Natural killer cell (primary cell): ENCODE data around the gene SUSD2. TPM values are rescaled to one million over a fixed set of nuclear protein-coding genes. Genes with fewer than 3 reads are reported as not detected.

Source experiments
- ATAC-seq, 3 donors: fragments of 150-1000 bp in 2 of 3; fragments of 200-7000 bp in 1 of 3; cut with Tn5 transposase; 1 replicate in 1 of 3; 2 replicates in 2 of 3; pipeline ENCODE4 v1.10.0; 2021; ENCODE audit warnings: mild to moderate bottlenecking in 2 of 3, moderate library complexity in 2 of 3
- DNase-seq, 2 donors: peaks; one replicate each; pipeline versions ENCODE4 v3.0.0 to v3.0.0-alpha.2; 2013 to 2021; ENCODE audit warnings: mixed read lengths in 1 of 2
- H3K27ac ChIP-seq: one replicate; pipeline ENCODE4 v1.5.1; 2013; ENCODE audit warnings: mild to moderate bottlenecking, low read length
- H3K27me3 ChIP-seq: one replicate; pipeline ENCODE4 v1.6.1; 2013; ENCODE audit warnings: low read length; ENCODE audit not compliant: control insufficient read depth, insufficient read depth
- H3K36me3 ChIP-seq: one replicate; pipeline ENCODE4 v1.6.1; 2013; ENCODE audit warnings: low read length; ENCODE audit not compliant: control insufficient read depth, insufficient read depth
- H3K4me1 ChIP-seq: one replicate; pipeline ENCODE4 v1.6.1; 2013; ENCODE audit warnings: low read length; ENCODE audit not compliant: control insufficient read depth, insufficient read depth
- H3K4me3 ChIP-seq: one replicate; pipeline ENCODE4 v1.5.1; 2013; ENCODE audit warnings: low read length
- H3K9me3 ChIP-seq: one replicate; pipeline ENCODE4 v1.6.1; 2013; ENCODE audit warnings: low read length; ENCODE audit not compliant: control insufficient read depth, insufficient read depth
- H3K27ac Mint-ChIP-seq, 2 donors: one replicate each; pipeline ENCODE4 v1.8.0; 2022; ENCODE audit warnings: mild to moderate bottlenecking in 2 of 2, mixed read lengths in 2 of 2, moderate library complexity in 1 of 2
- H3K27me3 Mint-ChIP-seq, 2 donors: one replicate each; pipeline ENCODE4 v1.8.0; 2022; ENCODE audit warnings: low read depth in 2 of 2, mixed read lengths in 2 of 2
- H3K36me3 Mint-ChIP-seq: one replicate; pipeline ENCODE4 v1.8.0; 2022; ENCODE audit warnings: mixed read lengths
- H3K4me1 Mint-ChIP-seq, 2 donors: one replicate each; pipeline ENCODE4 v1.8.0; 2022; ENCODE audit warnings: mixed read lengths in 2 of 2
- H3K4me3 Mint-ChIP-seq: one replicate; pipeline ENCODE4 v1.8.0; 2022; ENCODE audit warnings: mild to moderate bottlenecking, moderate library complexity, mixed read lengths
- H3K9me3 Mint-ChIP-seq, 2 donors: one replicate each; pipeline ENCODE4 v1.8.0; 2022; ENCODE audit warnings: mixed read lengths in 2 of 2
- CTCF ChIP-seq: fragments of 200-600 bp; IDR thresholded peaks from one replicate; pipeline ENCODE4 v1.8.0; 2022; ENCODE audit warnings: antibody characterized with exemption
- WGBS: methylation state at CpG from one replicate; pipeline ENCODE4 v1.1.7; 2013; ENCODE audit warnings: missing lambda C conversion rate; ENCODE audit not compliant: insufficient coverage; 5-methylcytosine and 5-hydroxymethylcytosine counted together
- intact Hi-C: fragments of 100-400 bp; cut with micrococcal nuclease; formaldehyde crosslinking; loops from one replicate; pipeline ENCODE4 v1.14.2; 2022
- total RNA-seq, 4 donors: library from RNA; stranded (reverse); fragments of 120-200 nt in 1 of 4; gene quantifications; one replicate each; pipeline versions ENCODE4 v1.2.3 to v1.2.4, GENCODE V29; 2013 to 2022

Gene SUSD2
- total RNA-seq, 3 donors from 2014 or later (not counting 1 experiment from before 2014, with no cell fraction given): 0.75 to 1.7 (median 1.5) TPM

DNA sequence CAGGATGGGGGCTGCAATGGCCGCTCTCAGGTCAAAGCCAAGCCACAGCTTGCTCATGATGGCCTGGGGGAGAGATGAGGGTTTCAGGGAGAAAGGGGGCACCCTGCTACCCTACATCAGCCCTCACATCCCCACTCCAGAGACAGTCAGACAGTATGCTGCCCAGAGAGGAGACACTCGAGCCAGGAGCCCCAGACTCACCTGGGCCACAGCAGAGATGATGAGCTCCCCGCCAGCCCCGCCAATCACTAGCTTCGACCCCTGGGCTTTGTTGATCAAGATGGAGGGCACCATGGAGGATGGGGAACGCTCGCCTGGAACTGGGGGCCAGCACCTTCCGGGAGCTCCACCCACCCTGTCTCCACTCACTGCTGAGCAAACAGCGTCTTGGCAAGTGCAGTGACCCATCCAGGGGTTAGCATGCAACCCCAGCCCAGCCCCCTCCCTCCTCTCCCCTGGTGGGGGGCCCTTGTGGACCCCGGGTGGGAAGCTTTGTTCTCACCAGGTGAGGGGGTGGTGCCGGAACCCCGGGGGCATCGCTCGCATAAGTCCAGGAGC is 43.8 kb downstream of the SUSD2 start:
- 90% methylated on average over 14 of the region's 14 CpGs for WGBS
- no peaks in the 10 kb centered on the region for H3K36me3 ChIP-seq
- ATAC-seq: no peak

GRCh38 chr22:24225951-24226350 is 44.7 kb downstream of the SUSD2 start:
- Mint-ChIP-seq H3K27me3 (no peaks in the 10 kb centered on the region), H3K4me1 (no peaks in the 10 kb centered on the region), H3K27ac (no peak overlapping the region), H3K4me3 (no peak overlapping the region), H3K9me3 (no peaks in the 10 kb centered on the region), H3K36me3 (no peaks in the 10 kb centered on the region)
- DNase-seq: no peak
- Histone ChIP-seq H3K27me3 (no peaks in the 10 kb centered on the region), H3K9me3 (peaks cover 5% of the 10 kb centered on the region), H3K36me3 (no peaks in the 10 kb centered on the region), H3K27ac (no peak overlapping the region), H3K4me1 (no peaks in the 10 kb centered on the region), H3K4me3 (no peak overlapping the region)
- TF ChIP-seq CTCF: no peak
- intact Hi-C loops: no loop called here
- no peak for ATAC-seq
- WGBS: 94% methylated on average over 14 of the region's 14 CpGs

More for the DNA sequence above, 43.8 kb downstream of the SUSD2 start:
- no peak overlapping the region for H3K27ac ChIP-seq
- DNase-seq: no peak
- H3K4me1 ChIP-seq: no peaks in the 10 kb centered on the region
- TF ChIP-seq CTCF: no peak
- no peak overlapping the region for H3K4me3 Mint-ChIP-seq
- no peaks in the 10 kb centered on the region for H3K27me3 Mint-ChIP-seq
- peaks cover 5% of the 10 kb centered on the region for H3K9me3 ChIP-seq
- no peaks in the 10 kb centered on the region for H3K36me3 Mint-ChIP-seq
- intact Hi-C loops: no loop called here
- no peak overlapping the region for H3K4me3 ChIP-seq
- H3K4me1 Mint-ChIP-seq: no peaks in the 10 kb centered on the region
- no peaks in the 10 kb centered on the region for H3K27me3 ChIP-seq
- no peak overlapping the region for H3K27ac Mint-ChIP-seq
- no peaks in the 10 kb centered on the region for H3K9me3 Mint-ChIP-seq

GRCh38 chr22:24230911-24231656 is 49.8 kb downstream of the SUSD2 start:
- intact Hi-C loops: no loop called here
- Mint-ChIP-seq H3K36me3 (no peaks in the 10 kb centered on the region), H3K27ac (no peak overlapping the region), H3K9me3 (no peaks in the 10 kb centered on the region), H3K4me3 (no peak overlapping the region), H3K4me1 (peaks cover 0 to 5% of the 10 kb centered on the region in 2 donors), H3K27me3 (no peaks in the 10 kb centered on the region)
- DNase-seq (peak; percentile 57 to 74), ATAC-seq (peak; percentile 63 to 79 (median 75))
- Histone ChIP-seq H3K27me3 (no peaks in the 10 kb centered on the region), H3K4me3 (no peak overlapping the region), H3K36me3 (no peaks in the 10 kb centered on the region), H3K4me1 (no peaks in the 10 kb centered on the region), H3K9me3 (no peaks in the 10 kb centered on the region), H3K27ac (no peak overlapping the region)
- 64% methylated on average over 14 of the region's 18 CpGs for WGBS
- TF ChIP-seq CTCF: peak; percentile 60
